Testis (tissue), 2 donors: ENCODE data around the gene ZNF224.

Source experiments
- CTCF ChIP-seq, 3 experiments: fragments of 450-650 bp in 2 of 3; fragments of 200-600 bp in 1 of 3; sonication (generic) in 1 of 3; IDR thresholded peaks; one replicate each; pipeline ENCODE4 v1.5.1; 2016 to 2019; ENCODE audit warnings: antibody characterized with exemption in 3 of 3, mild to moderate bottlenecking in 2 of 3, moderate library complexity in 1 of 3
- POLR2A ChIP-seq: fragments of 450-650 bp; IDR thresholded peaks from one replicate; pipeline ENCODE4 v1.6.1; 2017; ENCODE audit warnings: antibody characterized with exemption, mild to moderate bottlenecking, moderate library complexity

GRCh38 chr19:44113138-44113783 is 19.1 kb downstream of the ZNF224 start, which contains the start of gene ZNF225:
- TF ChIP-seq CTCF (IDR thresholded peaks at IDR 0.05) (no peak), POLR2A (no peak)
